ENCODE data around the gene PTPRS. TPM values are rescaled to one million over a fixed set of nuclear protein-coding genes. Genes with fewer than 3 reads are reported as not detected.

The PTPRS gene
- total and polyA plus RNA-seq, 9 of the 15 experiments (the other 6 are each of a cell fraction or from before 2014, with no cell fraction given), result 1.1 to 49.4 (median 14.1) TPM

DNA sequence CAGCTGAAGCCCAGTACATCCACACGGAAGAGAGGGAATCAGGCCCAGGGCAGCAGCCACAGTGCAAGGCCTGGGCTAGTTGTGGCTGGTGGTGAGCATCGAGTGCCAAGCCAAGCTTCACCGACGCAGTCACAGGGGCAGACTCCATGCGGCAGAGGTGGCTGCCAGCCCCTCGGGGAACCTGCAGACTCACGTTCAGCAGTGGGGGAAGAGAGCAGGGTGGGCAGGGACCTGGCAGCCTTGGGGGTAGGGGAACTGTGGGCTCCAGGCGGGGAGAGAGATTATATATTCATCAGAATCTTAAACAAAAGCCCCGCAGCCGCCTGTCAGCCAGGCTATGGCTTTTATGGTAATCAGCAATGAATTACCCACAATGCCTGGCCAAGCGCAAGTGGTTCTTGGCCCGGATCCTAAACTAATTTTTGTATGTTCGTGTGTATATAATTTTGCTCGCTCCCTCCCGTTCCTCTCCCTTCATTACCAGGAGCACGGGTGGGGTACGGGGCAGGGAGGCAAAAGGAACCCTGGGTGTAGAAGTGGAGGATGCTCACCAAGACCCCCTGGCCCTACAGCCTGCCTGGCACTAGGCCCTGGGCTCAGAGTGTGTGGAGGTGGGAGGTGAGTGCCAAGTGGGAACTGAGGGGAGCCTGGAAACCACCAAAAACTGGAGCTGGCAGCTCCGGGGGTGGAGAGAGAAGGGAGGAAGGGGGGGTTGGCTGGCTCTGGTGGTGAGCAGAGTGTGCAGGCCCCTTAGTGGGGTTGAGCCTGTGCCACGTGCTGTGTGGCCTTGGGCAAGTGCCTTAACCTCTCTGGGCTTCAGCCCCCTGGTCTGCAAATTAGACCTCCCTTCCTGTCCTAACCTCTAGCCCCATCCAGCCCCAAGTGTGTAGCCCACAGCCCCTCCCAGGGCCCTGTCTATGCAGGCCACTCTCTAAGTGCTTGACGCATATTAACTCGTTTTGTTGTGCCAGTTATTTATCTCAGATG is 31.9 kb downstream of the PTPRS start (continued):
- no peak for TF ChIP-seq NR3C1 (CRISPR knock-in tag; IDR thresholded peaks at IDR 0.05)
- TF ChIP-seq TFAM (CRISPR knock-in tag; conservative IDR thresholded peaks at IDR 0.05), result no peak
- TF ChIP-seq CHD1 (IDR thresholded peaks at IDR 0.05; ENCODE audit: low read length), result no peak
- TF ChIP-seq PYGO2 (tag; IDR thresholded peaks at IDR 0.05), result no peak
- TF ChIP-seq, protein P1, sequence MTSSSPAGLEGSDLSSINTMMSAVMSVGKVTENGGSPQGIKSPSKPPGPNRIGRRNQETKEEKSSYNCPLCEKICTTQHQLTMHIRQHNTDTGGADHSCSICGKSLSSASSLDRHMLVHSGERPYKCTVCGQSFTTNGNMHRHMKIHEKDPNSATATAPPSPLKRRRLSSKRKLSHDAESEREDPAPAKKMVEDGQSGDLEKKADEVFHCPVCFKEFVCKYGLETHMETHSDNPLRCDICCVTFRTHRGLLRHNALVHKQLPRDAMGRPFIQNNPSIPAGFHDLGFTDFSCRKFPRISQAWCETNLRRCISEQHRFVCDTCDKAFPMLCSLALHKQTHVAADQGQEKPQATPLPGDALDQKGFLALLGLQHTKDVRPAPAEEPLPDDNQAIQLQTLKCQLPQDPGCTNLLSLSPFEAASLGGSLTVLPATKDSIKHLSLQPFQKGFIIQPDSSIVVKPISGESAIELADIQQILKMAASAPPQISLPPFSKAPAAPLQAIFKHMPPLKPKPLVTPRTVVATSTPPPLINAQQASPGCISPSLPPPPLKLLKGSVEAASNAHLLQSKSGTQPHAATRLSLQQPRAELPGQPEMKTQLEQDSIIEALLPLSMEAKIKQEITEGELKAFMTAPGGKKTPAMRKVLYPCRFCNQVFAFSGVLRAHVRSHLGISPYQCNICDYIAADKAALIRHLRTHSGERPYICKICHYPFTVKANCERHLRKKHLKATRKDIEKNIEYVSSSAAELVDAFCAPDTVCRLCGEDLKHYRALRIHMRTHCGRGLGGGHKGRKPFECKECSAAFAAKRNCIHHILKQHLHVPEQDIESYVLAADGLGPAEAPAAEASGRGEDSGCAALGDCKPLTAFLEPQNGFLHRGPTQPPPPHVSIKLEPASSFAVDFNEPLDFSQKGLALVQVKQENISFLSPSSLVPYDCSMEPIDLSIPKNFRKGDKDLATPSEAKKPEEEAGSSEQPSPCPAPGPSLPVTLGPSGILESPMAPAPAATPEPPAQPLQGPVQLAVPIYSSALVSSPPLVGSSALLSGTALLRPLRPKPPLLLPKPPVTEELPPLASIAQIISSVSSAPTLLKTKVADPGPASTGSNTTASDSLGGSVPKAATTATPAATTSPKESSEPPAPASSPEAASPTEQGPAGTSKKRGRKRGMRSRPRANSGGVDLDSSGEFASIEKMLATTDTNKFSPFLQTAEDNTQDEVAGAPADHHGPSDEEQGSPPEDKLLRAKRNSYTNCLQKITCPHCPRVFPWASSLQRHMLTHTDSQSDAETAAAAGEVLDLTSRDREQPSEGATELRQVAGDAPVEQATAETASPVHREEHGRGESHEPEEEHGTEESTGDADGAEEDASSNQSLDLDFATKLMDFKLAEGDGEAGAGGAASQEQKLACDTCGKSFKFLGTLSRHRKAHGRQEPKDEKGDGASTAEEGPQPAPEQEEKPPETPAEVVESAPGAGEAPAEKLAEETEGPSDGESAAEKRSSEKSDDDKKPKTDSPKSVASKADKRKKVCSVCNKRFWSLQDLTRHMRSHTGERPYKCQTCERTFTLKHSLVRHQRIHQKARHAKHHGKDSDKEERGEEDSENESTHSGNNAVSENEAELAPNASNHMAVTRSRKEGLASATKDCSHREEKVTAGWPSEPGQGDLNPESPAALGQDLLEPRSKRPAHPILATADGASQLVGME (CRISPR knock-in tag; IDR thresholded peaks at IDR 0.05), result no peak
- peak; percentile 97 for TF ChIP-seq POLR2A (conservative IDR thresholded peaks at IDR 0.05)
- TF ChIP-seq, protein P2, sequence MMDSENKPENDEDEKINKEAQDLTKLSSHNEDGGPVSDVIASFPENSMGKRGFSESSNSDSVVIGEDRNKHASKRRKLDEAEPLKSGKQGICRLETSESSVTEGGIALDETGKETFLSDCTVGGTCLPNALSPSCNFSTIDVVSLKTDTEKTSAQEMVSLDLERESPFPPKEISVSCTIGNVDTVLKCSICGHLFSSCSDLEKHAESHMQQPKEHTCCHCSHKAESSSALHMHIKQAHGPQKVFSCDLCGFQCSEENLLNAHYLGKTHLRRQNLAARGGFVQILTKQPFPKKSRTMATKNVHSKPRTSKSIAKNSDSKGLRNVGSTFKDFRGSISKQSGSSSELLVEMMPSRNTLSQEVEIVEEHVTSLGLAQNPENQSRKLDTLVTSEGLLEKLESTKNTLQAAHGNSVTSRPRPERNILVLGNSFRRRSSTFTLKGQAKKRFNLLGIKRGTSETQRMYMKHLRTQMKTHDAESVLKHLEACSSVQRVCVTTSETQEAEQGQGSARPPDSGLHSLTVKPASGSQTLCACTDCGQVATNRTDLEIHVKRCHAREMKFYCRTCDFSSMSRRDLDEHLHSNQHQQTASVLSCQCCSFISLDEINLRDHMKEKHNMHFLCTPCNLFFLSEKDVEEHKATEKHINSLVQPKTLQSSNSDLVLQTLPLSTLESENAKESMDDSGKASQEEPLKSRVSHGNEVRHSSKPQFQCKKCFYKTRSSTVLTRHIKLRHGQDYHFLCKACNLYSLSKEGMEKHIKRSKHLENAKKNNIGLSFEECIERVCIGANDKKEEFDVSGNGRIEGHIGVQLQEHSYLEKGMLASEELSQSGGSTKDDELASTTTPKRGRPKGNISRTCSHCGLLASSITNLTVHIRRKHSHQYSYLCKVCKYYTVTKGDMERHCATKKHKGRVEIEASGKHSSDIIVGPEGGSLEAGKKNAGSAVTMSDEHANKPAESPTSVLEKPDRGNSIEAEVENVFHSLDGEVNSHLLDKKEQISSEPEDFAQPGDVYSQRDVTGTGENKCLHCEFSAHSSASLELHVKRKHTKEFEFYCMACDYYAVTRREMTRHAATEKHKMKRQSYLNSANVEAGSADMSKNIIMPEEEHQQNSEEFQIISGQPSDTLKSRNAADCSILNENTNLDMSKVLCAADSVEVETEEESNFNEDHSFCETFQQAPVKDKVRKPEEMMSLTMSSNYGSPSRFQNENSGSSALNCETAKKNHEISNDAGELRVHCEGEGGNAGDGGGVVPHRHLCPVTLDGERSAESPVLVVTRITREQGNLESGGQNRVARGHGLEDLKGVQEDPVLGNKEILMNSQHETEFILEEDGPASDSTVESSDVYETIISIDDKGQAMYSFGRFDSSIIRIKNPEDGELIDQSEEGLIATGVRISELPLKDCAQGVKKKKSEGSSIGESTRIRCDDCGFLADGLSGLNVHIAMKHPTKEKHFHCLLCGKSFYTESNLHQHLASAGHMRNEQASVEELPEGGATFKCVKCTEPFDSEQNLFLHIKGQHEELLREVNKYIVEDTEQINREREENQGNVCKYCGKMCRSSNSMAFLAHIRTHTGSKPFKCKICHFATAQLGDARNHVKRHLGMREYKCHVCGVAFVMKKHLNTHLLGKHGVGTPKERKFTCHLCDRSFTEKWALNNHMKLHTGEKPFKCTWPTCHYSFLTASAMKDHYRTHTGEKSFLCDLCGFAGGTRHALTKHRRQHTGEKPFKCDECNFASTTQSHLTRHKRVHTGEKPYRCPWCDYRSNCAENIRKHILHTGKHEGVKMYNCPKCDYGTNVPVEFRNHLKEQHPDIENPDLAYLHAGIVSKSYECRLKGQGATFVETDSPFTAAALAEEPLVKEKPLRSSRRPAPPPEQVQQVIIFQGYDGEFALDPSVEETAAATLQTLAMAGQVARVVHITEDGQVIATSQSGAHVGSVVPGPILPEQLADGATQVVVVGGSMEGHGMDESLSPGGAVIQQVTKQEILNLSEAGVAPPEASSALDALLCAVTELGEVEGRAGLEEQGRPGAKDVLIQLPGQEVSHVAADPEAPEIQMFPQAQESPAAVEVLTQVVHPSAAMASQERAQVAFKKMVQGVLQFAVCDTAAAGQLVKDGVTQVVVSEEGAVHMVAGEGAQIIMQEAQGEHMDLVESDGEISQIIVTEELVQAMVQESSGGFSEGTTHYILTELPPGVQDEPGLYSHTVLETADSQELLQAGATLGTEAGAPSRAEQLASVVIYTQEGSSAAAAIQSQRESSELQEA (IDR thresholded peaks at IDR 0.05; ENCODE audit: low read depth), result no peak
- TF ChIP-seq ETS2 (tag; IDR thresholded peaks at IDR 0.05; ENCODE audit: borderline replicate concordance, poor library complexity, severe bottlenecking), result no peak
- no peak for TF ChIP-seq ZNF3 (CRISPR knock-in tag; IDR thresholded peaks at IDR 0.05)
- no peak for TF ChIP-seq SAP30 (IDR thresholded peaks at IDR 0.05; ENCODE audit: borderline replicate concordance, insufficient read depth, low read depth, low read length, poor library complexity, severe bottlenecking)

Data from K562 (cell line).